NCI-H187 (cell line): ENCODE measurements around the gene TMEM178A.
"Not testable (repeated sequence)": the region's sequence is repeated elsewhere in the genome, so short reads cannot be mapped to it uniquely, and the experiment has no call there.

Experiments used
- DNase-seq, 2 experiments: peaks; one replicate each; lab custom pipeline; 2025; lab: John Stamatoyannopoulos, UW

The TMEM178A gene

DNA sequence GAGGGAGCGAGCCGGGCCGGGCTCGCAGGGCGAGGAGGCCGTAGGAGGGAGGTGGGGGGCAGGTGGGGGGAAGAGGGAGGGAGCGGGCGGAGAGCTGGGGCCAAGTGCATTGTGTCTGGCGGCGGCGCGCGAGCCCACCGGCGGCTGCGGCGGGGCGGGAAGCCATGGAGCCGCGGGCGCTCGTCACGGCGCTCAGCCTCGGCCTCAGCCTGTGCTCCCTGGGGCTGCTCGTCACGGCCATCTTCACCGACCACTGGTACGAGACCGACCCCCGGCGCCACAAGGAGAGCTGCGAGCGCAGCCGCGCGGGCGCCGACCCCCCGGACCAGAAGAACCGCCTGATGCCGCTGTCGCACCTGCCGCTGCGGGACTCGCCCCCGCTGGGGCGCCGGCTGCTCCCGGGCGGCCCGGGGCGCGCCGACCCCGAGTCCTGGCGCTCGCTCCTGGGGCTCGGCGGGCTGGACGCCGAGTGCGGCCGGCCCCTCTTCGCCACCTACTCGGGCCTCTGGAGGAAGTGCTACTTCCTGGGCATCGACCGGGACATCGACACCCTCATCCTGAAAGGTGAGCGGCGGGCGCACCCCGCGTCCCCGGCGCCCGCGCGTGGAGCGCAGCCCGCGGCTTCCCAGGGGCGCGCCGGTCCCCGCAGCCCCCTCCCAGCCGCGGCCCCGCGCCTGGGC is at the start of gene TMEM178A:
TMEM178A (plus strand) TSS at position 107 of the 680 bp plus-strand sequence; CDS start at position 165, 58 bp downstream.
- no peak for DNase-seq

- DNase-seq = no peak
Observed at GRCh38 chr2:39618236-39618635, 47.5 kb upstream of the TMEM178A start.

DNA sequence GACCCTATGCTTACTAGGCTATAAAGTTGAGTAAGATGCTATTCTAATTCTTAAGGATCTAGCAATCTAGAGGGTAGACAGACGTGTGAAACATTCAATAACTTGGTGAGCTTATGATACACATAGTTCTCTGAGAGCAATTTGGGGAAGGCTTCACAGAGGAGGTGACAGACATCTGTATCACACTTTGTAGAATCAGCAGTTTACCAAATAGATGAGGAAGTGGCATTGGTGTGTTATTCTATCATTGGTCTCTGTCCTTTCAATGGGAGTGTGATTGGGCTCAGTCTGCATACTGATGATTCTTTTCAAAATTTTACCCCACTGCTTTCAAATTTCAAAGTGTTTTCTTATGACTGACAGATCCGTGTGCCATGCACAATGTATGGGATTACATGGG is 47.0 kb upstream of the TMEM178A start:
- no peak for DNase-seq

GRCh38 chr2:39620067-39620466 is 45.6 kb upstream of the TMEM178A start:
- no peak for DNase-seq

GRCh38 chr2:39621596-39621995 is 44.1 kb upstream of the TMEM178A start:
- DNase-seq = no peak

DNA sequence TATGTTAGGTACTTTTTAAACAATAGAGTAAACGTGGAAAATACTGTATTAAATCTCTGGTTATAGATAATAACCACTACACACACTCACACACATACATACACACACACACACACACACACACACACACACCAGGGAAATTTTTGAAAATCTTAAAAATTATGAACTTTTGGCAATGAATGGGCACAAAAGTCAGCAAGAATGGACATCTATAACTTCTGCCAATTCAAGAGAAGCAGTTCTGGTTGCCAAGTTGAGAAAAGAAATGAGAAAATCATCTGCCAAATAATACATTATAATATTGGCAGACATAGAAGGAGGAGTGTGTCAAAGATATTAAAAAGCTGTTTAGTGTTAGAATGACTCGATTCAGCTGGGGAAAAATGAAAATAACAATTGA is 42.9 kb upstream of the TMEM178A start:
- DNase-seq = no peak

DNA sequence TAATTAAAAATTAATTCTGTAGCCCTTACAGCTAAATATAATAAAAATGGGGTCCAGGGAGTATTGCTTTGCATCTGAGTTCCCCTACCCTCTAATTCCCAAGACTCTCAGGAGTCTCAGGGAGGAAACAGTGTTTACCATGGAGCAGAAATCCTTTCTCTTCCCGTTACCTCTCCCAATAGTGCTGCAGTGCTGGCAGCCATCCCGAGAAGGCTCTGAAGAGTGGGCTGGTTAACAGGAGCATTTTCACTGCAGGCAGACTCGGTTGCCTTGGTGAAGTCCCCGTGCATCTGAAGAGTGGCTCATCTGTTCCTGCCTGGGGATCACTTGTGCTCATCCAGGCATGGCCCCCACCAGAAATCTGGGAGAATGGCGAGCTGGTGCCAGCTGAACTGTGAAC is 41.8 kb upstream of the TMEM178A start:
- DNase-seq = no peak

DNA sequence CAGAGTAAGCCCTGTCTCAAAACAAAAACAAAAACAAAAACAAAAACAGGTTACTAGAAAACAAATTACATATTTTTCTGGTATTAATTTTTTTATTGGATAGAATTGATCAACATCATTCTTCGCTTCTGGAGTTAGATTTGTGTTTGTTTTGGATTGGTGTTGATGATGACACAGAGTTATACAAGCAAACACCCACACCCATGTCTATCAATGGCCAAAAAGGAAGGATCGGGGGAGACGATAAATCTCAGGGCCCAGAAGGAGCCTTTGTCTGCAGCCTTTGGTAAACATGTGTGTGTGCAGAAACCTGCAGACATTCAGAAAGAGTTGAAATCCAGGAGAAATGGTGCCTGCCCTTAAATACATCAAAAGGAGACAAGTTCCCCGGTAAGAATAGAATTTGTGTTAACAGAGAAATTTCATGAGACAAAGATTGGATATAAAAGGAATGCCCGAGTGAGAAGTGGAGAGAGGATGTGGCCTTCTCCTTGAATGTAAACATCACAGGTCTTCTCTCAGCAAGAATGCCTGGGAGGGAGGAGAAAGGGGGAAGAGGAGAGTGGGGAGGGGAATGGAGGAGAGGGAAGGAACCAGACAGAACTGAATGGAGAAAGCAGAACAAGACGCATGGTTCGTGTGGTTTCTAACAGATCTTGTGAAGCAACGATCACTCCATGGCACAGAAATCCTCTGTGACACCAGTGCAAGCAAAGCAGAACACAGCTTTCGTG is 40.4 kb upstream of the TMEM178A start:
- DNase-seq = no peak

GRCh38 chr2:39625927-39626270 is 39.8 kb upstream of the TMEM178A start:
- no peak for DNase-seq

- DNase-seq = not testable (repeated sequence)
Observed at GRCh38 chr2:39628346-39628745, 37.4 kb upstream of the TMEM178A start.

DNA sequence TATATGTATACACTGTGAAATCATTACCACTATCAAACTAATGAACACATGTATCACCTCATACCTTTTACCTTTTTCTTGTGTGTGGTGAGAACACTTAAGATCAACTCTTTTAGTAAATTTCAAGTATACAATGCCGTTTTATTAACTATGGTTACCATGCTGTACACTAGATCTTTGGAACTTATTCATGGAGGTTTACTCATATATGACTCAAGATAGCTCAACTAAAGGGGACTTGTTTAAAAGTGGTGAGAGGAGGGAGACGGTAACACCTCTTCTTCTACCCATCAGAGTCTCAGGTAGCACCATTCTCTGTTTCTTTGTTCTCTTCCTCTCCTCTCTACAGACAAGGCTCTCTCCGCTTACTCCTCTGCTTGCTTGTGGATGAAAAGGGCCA is 36.1 kb upstream of the TMEM178A start:
- DNase-seq = no peak

DNA sequence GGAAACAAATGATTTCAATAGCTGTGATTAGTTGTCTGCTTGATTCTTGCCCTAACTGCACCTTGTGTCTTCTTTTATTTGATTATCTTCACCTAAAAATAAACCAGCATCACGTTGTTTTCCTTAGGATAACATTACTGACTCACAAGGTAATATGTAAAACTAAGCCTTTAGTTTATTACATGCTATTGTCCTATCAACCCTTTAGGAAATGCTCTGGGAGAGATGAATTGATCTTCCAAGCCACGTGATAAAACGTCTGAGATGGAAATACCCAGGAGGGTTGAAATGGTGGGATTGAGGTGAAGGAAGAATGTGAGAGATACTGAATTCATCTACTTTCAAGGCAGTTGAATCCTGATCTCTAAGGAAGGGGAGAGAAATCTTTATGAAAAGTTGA is 34.5 kb upstream of the TMEM178A start:
- no peak for DNase-seq

DNA sequence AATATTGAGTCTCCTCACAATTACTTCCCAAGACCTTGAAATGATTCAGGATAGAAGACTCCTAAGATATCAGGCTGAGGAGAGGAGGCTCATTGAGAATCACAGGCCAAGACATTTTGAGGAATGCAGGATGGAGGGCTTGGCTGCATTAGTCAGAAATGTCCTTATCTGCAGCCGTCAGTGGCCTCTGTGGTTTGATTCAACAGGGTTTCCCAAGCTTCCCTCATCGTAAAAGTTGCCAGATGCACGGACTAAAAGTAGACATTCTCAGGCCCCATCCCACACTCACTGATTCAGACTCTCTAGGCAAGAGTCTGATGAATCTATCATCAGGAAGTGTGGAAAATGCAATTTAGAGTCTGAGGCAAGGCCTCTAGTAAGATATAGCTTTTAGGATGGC is 34.0 kb upstream of the TMEM178A start:
- DNase-seq = no peak

DNA sequence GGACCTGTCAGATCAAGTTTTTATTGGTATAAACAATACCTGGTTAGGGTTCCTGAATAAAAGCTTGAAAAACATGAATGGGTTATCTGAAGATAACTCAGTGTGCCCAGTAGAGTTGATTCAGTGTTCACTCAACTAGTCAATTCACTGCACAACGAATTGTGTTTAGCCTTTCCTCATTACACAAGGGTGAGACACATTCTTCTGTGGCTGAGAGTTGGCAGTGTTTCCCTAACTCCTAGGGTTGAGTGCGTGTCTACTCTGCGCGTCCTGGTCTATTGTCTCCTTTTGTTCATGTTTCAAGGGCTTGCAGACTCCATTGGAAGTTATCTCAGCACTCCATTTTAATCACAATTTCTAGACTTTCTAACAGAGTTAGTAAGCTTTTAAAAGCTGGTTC is 32.8 kb upstream of the TMEM178A start:
- DNase-seq = no peak

- DNase-seq = no peak
Observed at GRCh38 chr2:39636306-39636705, 29.4 kb upstream of the TMEM178A start.

DNA sequence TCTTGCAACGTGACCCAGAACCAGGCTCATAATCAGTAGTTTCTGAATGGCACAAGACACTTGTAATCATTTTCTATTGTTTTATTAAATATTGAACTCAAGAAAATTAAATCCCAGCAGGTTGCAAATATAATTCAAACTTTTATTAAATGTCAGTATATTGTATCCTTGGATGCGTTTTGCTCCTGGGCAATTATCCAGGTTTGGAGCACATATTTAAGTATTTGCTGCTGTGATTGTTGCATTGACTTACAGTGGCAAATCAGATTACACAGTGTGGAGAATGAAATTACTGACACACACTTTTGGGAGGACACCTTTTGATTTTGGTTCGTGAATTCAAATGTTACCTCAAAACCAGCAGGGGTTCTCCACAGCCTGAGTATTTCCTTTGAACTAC is 27.1 kb upstream of the TMEM178A start:
- no peak for DNase-seq

DNA sequence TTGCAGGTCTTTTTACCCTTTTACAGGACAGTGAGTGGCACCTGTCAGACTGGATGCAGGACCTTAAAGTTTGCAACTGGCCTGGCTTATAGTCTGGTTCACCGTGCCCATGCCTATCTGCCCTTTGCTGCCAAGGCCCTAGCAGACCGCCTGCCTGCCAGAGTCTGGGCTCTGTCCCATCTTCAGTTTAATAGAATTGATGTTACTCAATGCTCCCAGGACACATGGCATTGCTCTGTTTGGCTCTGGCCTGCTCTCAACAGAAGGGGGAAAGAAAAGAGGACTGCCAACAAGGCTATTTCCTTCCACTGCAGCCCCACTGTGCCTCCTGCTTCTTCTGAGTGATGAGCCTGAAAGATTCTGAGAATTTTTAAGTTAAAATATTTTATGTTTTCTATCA is 25.6 kb upstream of the TMEM178A start:
- no peak for DNase-seq

- no peak for DNase-seq
Observed at GRCh38 chr2:39640681-39641080, 25.0 kb upstream of the TMEM178A start.

GRCh38 chr2:39641635-39642034 is 24.1 kb upstream of the TMEM178A start:
- no peak for DNase-seq

DNA sequence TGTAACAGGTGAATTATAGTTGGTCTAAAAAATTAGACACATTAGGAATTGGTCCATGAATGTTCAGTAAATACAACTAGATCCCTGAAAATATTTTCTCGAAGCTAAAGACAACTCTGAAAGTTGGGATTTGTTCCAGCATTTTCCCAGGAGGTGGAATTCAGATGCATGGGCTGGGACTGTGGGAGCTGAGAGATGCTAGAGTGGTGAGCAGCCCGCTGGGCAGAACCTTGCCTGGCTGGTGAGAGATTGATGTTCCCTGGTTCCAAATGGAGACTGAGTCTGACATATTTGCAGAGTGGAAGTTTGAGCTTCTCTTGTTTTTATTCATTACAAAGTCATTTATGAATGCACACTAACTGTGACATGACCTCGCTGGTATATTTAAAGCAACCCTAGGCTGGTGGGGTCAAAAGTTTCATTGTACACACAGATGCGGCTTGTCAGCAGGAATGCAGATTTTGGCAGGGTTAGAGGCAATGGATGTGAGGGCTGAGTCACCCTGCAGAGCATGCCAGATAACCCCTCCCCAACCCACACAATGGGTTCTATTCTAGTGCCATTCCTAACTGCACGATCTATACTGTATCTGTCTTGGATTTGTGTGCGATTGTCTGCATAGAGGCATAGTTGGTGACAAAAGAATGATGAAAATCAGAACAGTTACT is 23.5 kb upstream of the TMEM178A start:
- no peak for DNase-seq

GRCh38 chr2:39645826-39646225 is 19.9 kb upstream of the TMEM178A start:
- no peak for DNase-seq

GRCh38 chr2:39646267-39646666 is 19.4 kb upstream of the TMEM178A start:
- DNase-seq = no peak

DNA sequence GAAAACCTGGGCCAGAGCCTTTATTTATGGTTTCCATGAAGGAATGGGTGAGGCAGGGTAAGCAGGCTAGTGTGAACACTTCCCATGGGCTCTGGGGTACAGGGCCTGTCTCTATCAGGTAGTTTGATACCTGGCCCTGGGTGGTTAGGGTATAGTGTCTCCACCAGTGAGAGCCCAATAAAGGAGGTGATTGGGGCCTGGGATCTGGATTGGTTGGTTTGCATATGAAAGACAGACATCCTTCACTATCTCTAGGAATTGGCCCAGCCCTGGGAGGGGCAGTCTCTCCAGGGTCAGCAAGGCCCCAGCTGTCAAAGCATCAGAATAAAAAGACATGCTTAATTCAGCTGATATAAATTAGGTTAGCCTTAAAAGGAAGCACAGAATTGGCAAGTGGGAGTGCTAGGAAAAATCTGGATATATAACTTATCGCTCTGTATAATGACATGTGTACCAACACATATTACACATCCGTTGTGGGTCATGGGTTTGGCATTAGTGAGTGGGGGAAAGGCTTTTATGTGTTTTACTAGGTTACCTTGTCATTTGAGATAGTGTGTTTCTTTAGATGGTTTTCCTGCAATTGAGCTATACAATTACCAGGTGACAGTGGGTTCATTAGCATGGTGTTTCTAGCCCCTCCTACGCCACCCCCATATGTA is 18.5 kb upstream of the TMEM178A start:
- no peak for DNase-seq
